Loucy (cell line): ENCODE measurements around the gene LRRIQ1.

Experiments
- CTCF ChIP-seq: fragments of 200-600 bp; sonication (generic); conservative IDR thresholded peaks from 2 replicates; pipeline ENCODE4 v1.5.1; 2014; ENCODE audit warnings: mild to moderate bottlenecking, antibody characterized with exemption, low read length
- EZH2phosphoT487 ChIP-seq: fragments of 200-600 bp; IDR thresholded peaks from 2 replicates; pipeline ENCODE4 v1.6.1; 2018; ENCODE audit warnings: antibody characterized with exemption, mild to moderate bottlenecking, moderate library complexity, borderline replicate concordance

- TF ChIP-seq CTCF (no peak), EZH2phosphoT487 (no peak)
These were observed 31.9 kb upstream of the LRRIQ1 start for GRCh38 chr12:85004204-85004603.
